Ovary (tissue), 3 donors: ENCODE measurements around the gene RIMBP3C.

Source experiments
- CTCF ChIP-seq, 3 donors: fragments of 450-650 bp in 2 of 3; fragments of 200-600 bp in 1 of 3; IDR thresholded peaks; one replicate each; pipeline versions ENCODE4 v1.5.1 to v1.8.0; 2016 to 2022; ENCODE audit warnings: antibody characterized with exemption in 3 of 3, mild to moderate bottlenecking in 1 of 3
- EP300 ChIP-seq: sonication (generic); formaldehyde crosslinking; IDR thresholded peaks from one replicate; pipeline ENCODE4 v1.6.1; 2017; ENCODE audit warnings: antibody characterized with exemption
- POLR2A ChIP-seq: fragments of 450-650 bp; IDR thresholded peaks from one replicate; pipeline ENCODE4 v1.6.1; 2017; ENCODE audit warnings: antibody characterized with exemption, mild to moderate bottlenecking, moderate library complexity
- donor health status: DM: no; HTN: no; CAD: no.

GRCh38 chr22:21582801-21583740, 31.8 kb upstream of the RIMBP3C start:
- TF ChIP-seq CTCF (IDR thresholded peaks at IDR 0.05) (no peak), POLR2A (no peak), EP300 (no peak)
